Medulla oblongata (tissue), 1 donor: Measurements from ENCODE around the gene ADGRV1.

Experiments
- DNase-seq: peaks from one replicate; pipeline ENCODE4 v3.0.0-alpha.2; 2015; ENCODE audit errors: extremely low spot score

ADGRV1 gene

GRCh38 chr5:90558344-90559192 is at the start of gene ADGRV1:
Gene ADGRV1 (plus strand): TSS chr5:90558797. CDS start chr5:90558896, 99 bp downstream.
- peak; percentile 36 for DNase-seq

GRCh38 chr5:90510438-90510837 is 48.2 kb upstream of the ADGRV1 start:
- no peak for DNase-seq

GRCh38 chr5:90514520-90514919 is 44.1 kb upstream of the ADGRV1 start:
- DNase-seq: no peak

GRCh38 chr5:90518661-90519060 is 39.9 kb upstream of the ADGRV1 start:
- DNase-seq: no peak

- DNase-seq: no peak
Measured at GRCh38 chr5:90519081-90519480, 39.5 kb upstream of the ADGRV1 start.

- peak; percentile 64 for DNase-seq
Measured at GRCh38 chr5:90528601-90529193, 29.9 kb upstream of the ADGRV1 start.

GRCh38 chr5:90529194-90529938 is 29.2 kb upstream of the ADGRV1 start, which contains the start of gene LYSMD3:
Gene LYSMD3 (minus strand): TSS chr5:90529584. CDS start chr5:90525289, 4,295 bp downstream.
- DNase-seq: peak; percentile 97

- DNase-seq: peak; percentile 94
Measured at GRCh38 chr5:90529939-90530677, 28.5 kb upstream of the ADGRV1 start.

- DNase-seq: peak; percentile 29
Measured at GRCh38 chr5:90530736-90531487, 27.7 kb upstream of the ADGRV1 start.

- DNase-seq: no peak
Measured at GRCh38 chr5:90533794-90534193, 24.8 kb upstream of the ADGRV1 start.

- DNase-seq: no peak
Measured at GRCh38 chr5:90534922-90535321, 23.7 kb upstream of the ADGRV1 start.

GRCh38 chr5:90542827-90543519 is 15.6 kb upstream of the ADGRV1 start:
- DNase-seq: no peak

- no peak for DNase-seq
Measured at GRCh38 chr5:90545511-90545910, 13.1 kb upstream of the ADGRV1 start.

GRCh38 chr5:90546216-90546837 is 12.3 kb upstream of the ADGRV1 start:
- no peak for DNase-seq

- peak; percentile 14 for DNase-seq
Measured at GRCh38 chr5:90547072-90547536, 11.5 kb upstream of the ADGRV1 start.

GRCh38 chr5:90548069-90548593 is 10.5 kb upstream of the ADGRV1 start:
- no peak for DNase-seq

GRCh38 chr5:90549223-90549622 is 9.4 kb upstream of the ADGRV1 start:
- DNase-seq: no peak

- no peak for DNase-seq
Measured at GRCh38 chr5:90549729-90550275, 8.8 kb upstream of the ADGRV1 start.

- no peak for DNase-seq
Measured at GRCh38 chr5:90550963-90551362, 7.6 kb upstream of the ADGRV1 start.
